22Rv1 (cell line): ENCODE data around the gene PCYOX1L.

ENCODE experiments used
- ZFX ChIP-seq: fragments of 450-650 bp; IDR thresholded peaks from 2 replicates; pipeline ENCODE4 v1.6.1; 2017; ENCODE audit warnings: antibody characterized with exemption, borderline replicate concordance
- TF ChIP-seq, protein P1 (sequence below): fragments of 450-650 bp; IDR thresholded peaks from 2 replicates; pipeline ENCODE4 v1.5.1; 2017; ENCODE audit warnings: mild to moderate bottlenecking

GRCh38 chr5:149406203-149406978 lies 48.5 kb downstream of the PCYOX1L start:
- TF ChIP-seq, protein P1, sequence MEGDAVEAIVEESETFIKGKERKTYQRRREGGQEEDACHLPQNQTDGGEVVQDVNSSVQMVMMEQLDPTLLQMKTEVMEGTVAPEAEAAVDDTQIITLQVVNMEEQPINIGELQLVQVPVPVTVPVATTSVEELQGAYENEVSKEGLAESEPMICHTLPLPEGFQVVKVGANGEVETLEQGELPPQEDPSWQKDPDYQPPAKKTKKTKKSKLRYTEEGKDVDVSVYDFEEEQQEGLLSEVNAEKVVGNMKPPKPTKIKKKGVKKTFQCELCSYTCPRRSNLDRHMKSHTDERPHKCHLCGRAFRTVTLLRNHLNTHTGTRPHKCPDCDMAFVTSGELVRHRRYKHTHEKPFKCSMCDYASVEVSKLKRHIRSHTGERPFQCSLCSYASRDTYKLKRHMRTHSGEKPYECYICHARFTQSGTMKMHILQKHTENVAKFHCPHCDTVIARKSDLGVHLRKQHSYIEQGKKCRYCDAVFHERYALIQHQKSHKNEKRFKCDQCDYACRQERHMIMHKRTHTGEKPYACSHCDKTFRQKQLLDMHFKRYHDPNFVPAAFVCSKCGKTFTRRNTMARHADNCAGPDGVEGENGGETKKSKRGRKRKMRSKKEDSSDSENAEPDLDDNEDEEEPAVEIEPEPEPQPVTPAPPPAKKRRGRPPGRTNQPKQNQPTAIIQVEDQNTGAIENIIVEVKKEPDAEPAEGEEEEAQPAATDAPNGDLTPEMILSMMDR: no peak
- TF ChIP-seq ZFX: no peak
